Measurements from ENCODE around the gene HMCN1.

- TF ChIP-seq CTCF (conservative IDR thresholded peaks at IDR 0.05 in 1 of 2, IDR thresholded peaks at IDR 0.05 in 1 of 2; ENCODE audit: extremely low read depth in 1 of 2, insufficient read depth in 1 of 2, low read depth in 1 of 2, low read length in 2 of 2) (no peak), EZH2 (IDR thresholded peaks at IDR 0.05; ENCODE audit: borderline replicate concordance, low read length) (no peak)
These were observed 78.7 kb downstream of the HMCN1 start for GRCh38 chr1:185812934-185813333.

Measured in mammary epithelial cell (primary cell).